HepG2 (cell line): ENCODE data around the gene ACBD3. TPM values are rescaled to one million over a fixed set of nuclear protein-coding genes. Genes with fewer than 3 reads are reported as not detected.
A peak's percentile ranks its signal among the peaks of the same experiment; 100 is the strongest.

Experiments
- CREM ChIP-seq, 2 experiments: sonication (generic) in 1 of 2; formaldehyde crosslinking in 1 of 2; IDR thresholded peaks; 2 replicates each; pipeline versions ENCODE4 v1.4.0 to v1.6.1; 2016 to 2020; ENCODE audit warnings: antibody characterized with exemption in 1 of 2, mild to moderate bottlenecking in 1 of 2, missing genetic modification reagents in 1 of 2
- DPF2 ChIP-seq: sonication (generic); formaldehyde crosslinking; IDR thresholded peaks from 2 replicates; pipeline ENCODE4 v1.4.0; 2020; ENCODE audit warnings: mild to moderate bottlenecking, low read depth, missing genetic modification reagents, borderline replicate concordance
- GATAD2A ChIP-seq: IDR thresholded peaks from 2 replicates; pipeline ENCODE4 v1.6.1; 2016
- HNF1B ChIP-seq: sonication (generic); formaldehyde crosslinking; IDR thresholded peaks from 2 replicates; pipeline ENCODE4 v1.5.1; 2020; ENCODE audit warnings: mild to moderate bottlenecking, moderate library complexity, missing genetic modification reagents
- HNF4A ChIP-seq: sonication (generic); formaldehyde crosslinking; IDR thresholded peaks from 2 replicates; pipeline ENCODE4 v1.4.0; 2020; ENCODE audit warnings: missing genetic modification reagents
- HNRNPLL ChIP-seq: fragments of 200-400 bp; formaldehyde crosslinking; IDR thresholded peaks from 2 replicates; pipeline ENCODE4 v1.6.1; 2017; ENCODE audit warnings: mild to moderate bottlenecking, low read depth, low read length; ENCODE audit not compliant: poor library complexity, severe bottlenecking
- HOXA5 ChIP-seq: sonication (generic); formaldehyde crosslinking; IDR thresholded peaks from 2 replicates; pipeline ENCODE4 v1.4.0; 2020; ENCODE audit warnings: missing genetic modification reagents
- KLF12 ChIP-seq: sonication (generic); formaldehyde crosslinking; IDR thresholded peaks from 2 replicates; pipeline ENCODE4 v1.4.0; 2020; ENCODE audit warnings: missing genetic modification reagents, borderline replicate concordance
- KMT2B ChIP-seq: IDR thresholded peaks from 2 replicates; pipeline ENCODE4 v1.6.1; 2016; ENCODE audit warnings: missing genetic modification reagents, missing compliant biosample characterization
- NFKBIZ ChIP-seq: IDR thresholded peaks from 2 replicates; pipeline ENCODE4 v1.6.1; 2018; ENCODE audit warnings: missing genetic modification reagents, missing compliant biosample characterization
- POGK ChIP-seq: sonication (generic); formaldehyde crosslinking; conservative IDR thresholded peaks from 2 replicates; pipeline ENCODE4 v1.8.0; 2022; ENCODE audit warnings: mild to moderate bottlenecking, moderate library complexity, missing genetic modification reagents
- POLR2AphosphoS5 ChIP-seq: IDR thresholded peaks from 2 replicates; pipeline ENCODE4 v1.6.1; 2012; ENCODE audit warnings: low read depth, low read length
- RARG ChIP-seq: sonication (generic); formaldehyde crosslinking; IDR thresholded peaks from 2 replicates; pipeline ENCODE4 v1.4.0; 2020; ENCODE audit warnings: low read depth, mild to moderate bottlenecking, missing genetic modification reagents
- REL ChIP-seq: sonication (generic); formaldehyde crosslinking; conservative IDR thresholded peaks from 2 replicates; pipeline ENCODE4 v1.8.0; 2022; ENCODE audit warnings: mild to moderate bottlenecking, missing genetic modification reagents, moderate library complexity
- SOX13 ChIP-seq, 3 experiments: fragments of 450-650 bp in 1 of 3; sonication (generic) in 1 of 3; formaldehyde crosslinking in 1 of 3; IDR thresholded peaks in 2 of 3; conservative IDR thresholded peaks in 1 of 3; 2 replicates each; pipeline versions ENCODE4 v1.5.0 to v1.6.1; 2016 to 2020; ENCODE audit warnings: antibody characterized with exemption in 1 of 3, mild to moderate bottlenecking in 1 of 3, missing compliant biosample characterization in 1 of 3, missing genetic modification reagents in 1 of 3, moderate library complexity in 1 of 3
- SP5 ChIP-seq: IDR thresholded peaks from 2 replicates; pipeline ENCODE4 v1.6.1; 2016; ENCODE audit warnings: low read depth, borderline replicate concordance
- TSC22D2 ChIP-seq: sonication (generic); formaldehyde crosslinking; IDR thresholded peaks from 2 replicates; pipeline ENCODE4 v1.5.1; 2020; ENCODE audit warnings: missing genetic modification reagents, mild to moderate bottlenecking, borderline replicate concordance
- ZNF317 ChIP-seq: sonication (generic); formaldehyde crosslinking; IDR thresholded peaks from 2 replicates; pipeline ENCODE4 v1.5.0; 2020; ENCODE audit warnings: mild to moderate bottlenecking, missing genetic modification reagents
- ZNF350 ChIP-seq: sonication (generic); formaldehyde crosslinking; IDR thresholded peaks from 2 replicates; pipeline ENCODE4 v1.4.0; 2020; ENCODE audit warnings: mild to moderate bottlenecking, low read depth, missing genetic modification reagents, borderline replicate concordance
- ZNF430 ChIP-seq: sonication (generic); formaldehyde crosslinking; IDR thresholded peaks from 2 replicates; pipeline ENCODE4 v1.9.0; 2021; ENCODE audit warnings: mild to moderate bottlenecking, missing genetic modification reagents
- polyA plus RNA-seq, 8 experiments: library from polyadenylated mRNA; depleted of rRNA in 3 of 8; stranded (reverse) in 7 of 8; unstranded in 1 of 8; fragments of >200 nt; fragmentation: Illumina TruSeq in 4 of 8; extraction: Trizol in 4 of 8; gene quantifications; 2 replicates each; pipeline versions ENCODE4 v1.2.1 to v1.2.3, GENCODE V29; 2011 to 2016; ENCODE audit warnings: low read depth in 4 of 8, missing spikeins in 1 of 8, mixed read lengths in 1 of 8; ENCODE audit not compliant: insufficient read depth in 1 of 8
- total RNA-seq, 5 experiments: library from RNA; depleted of rRNA; stranded (reverse); fragments of >200 nt; fragmentation: Illumina TruSeq; extraction: Trizol; gene quantifications; 2 replicates each; pipeline ENCODE4 v1.2.3, GENCODE V29; 2016; ENCODE audit warnings: low read depth in 1 of 5

ACBD3 gene
- total and polyA plus RNA-seq, 2 of the 13 experiments (the other 11 are each of a cell fraction or from before 2014, with no cell fraction given) = 24.3 to 39.3 TPM

GRCh38 chr1:226223157-226223785 lies 36.7 kb upstream of the ACBD3 start, which contains the start of gene MIXL1 (continued):
- no peak for TF ChIP-seq RARG
- peak; percentile 51; the same call in 1 of the 2 replicates for TF ChIP-seq ZNF317
- TF ChIP-seq ZNF430 (CRISPR knock-in tag) = 0 out of 2 replicates have a peak, but pooled peaks have one; percentile 36
- 0 out of 2 replicates have a peak, but pooled peaks have one; percentile 69 for TF ChIP-seq ZNF350
- peak; percentile 30; the same call in 1 of the 2 replicates for TF ChIP-seq KMT2B
- TF ChIP-seq HNF4A = peak; percentile 83
- no peak for TF ChIP-seq TSC22D2 (CRISPR knock-in tag)
- 0 out of 2 replicates have a peak, but pooled peaks have one; percentile 33 for TF ChIP-seq POLR2AphosphoS5
- TF ChIP-seq NFKBIZ (CRISPR knock-in tag) = 0 out of 2 replicates have a peak, but pooled peaks have one; percentile 56
- TF ChIP-seq KLF12 (CRISPR knock-in tag) = peak; percentile 45
- TF ChIP-seq POGK = peak; percentile 94
- TF ChIP-seq DPF2 (CRISPR knock-in tag) = 0 out of 2 replicates have a peak, but pooled peaks have one; percentile 61
- TF ChIP-seq CREM (IDR thresholded peaks at IDR 0.05) = peak; percentile 66; the same call in 1 of the 2 replicates
- no peak for TF ChIP-seq CREM (CRISPR knock-in tag; IDR thresholded peaks at IDR 0.05)
- peak; percentile 66; the same call in 1 of the 2 replicates for TF ChIP-seq GATAD2A (CRISPR knock-in tag)
- TF ChIP-seq HNF1B = peak; percentile 59; the same call in 1 of the 2 replicates
- TF ChIP-seq HOXA5 = no peak
- TF ChIP-seq HNRNPLL = peak; percentile 97
- no peak; the same call in 1 of the 2 replicates for TF ChIP-seq SOX13 (IDR thresholded peaks at IDR 0.05)
- TF ChIP-seq SOX13 (CRISPR knock-in tag; conservative IDR thresholded peaks at IDR 0.05 in 1 of 2, IDR thresholded peaks at IDR 0.05 in 1 of 2) = peak in 1 of 2 experiments; percentile 60; a peak in 2 of 4 replicates
- TF ChIP-seq REL = no peak
- peak; percentile 98 for TF ChIP-seq SP5 (CRISPR knock-in tag)
